ENCODE results near the gene FER.
A peak's percentile ranks its signal among the peaks of the same experiment; 100 is the strongest.
"Not testable (repeated sequence)": the region's sequence is repeated elsewhere in the genome, so short reads cannot be mapped to it uniquely, and the experiment has no call there.

FER gene

GRCh38 chr5:108747111-108747773 lies 455 bp upstream of the FER start:
- no peak for DNase-seq (ENCODE audit: low spot score)

GRCh38 chr5:108748401-108749127 lies 867 bp downstream of the FER start:
- peak; percentile 96 for DNase-seq (ENCODE audit: low spot score)

- DNase-seq (ENCODE audit: low spot score), result no peak
Observed at GRCh38 chr5:108749128-108749861, 1.6 kb downstream of the FER start.

GRCh38 chr5:108753331-108753730 lies 5.6 kb downstream of the FER start:
- no peak for DNase-seq (ENCODE audit: low spot score)

- DNase-seq (ENCODE audit: low spot score), result no peak
Observed at GRCh38 chr5:108753877-108754276, 6.2 kb downstream of the FER start.

- DNase-seq (ENCODE audit: low spot score), result no peak
Observed at GRCh38 chr5:108760512-108760911, 12.8 kb downstream of the FER start.

- no peak for DNase-seq (ENCODE audit: low spot score)
Observed at GRCh38 chr5:108762660-108763059, 15.0 kb downstream of the FER start.

- DNase-seq (ENCODE audit: low spot score), result no peak
Observed at GRCh38 chr5:108763222-108763916, 15.7 kb downstream of the FER start.

GRCh38 chr5:108765647-108766046 lies 17.9 kb downstream of the FER start:
- no peak for DNase-seq (ENCODE audit: low spot score)

GRCh38 chr5:108766916-108767315 lies 19.2 kb downstream of the FER start:
- not testable (repeated sequence) for DNase-seq (ENCODE audit: low spot score)

- no peak for DNase-seq (ENCODE audit: low spot score)
Observed at GRCh38 chr5:108769352-108769751, 21.7 kb downstream of the FER start.

- DNase-seq (ENCODE audit: low spot score), result no peak
Observed at GRCh38 chr5:108772626-108773025, 24.9 kb downstream of the FER start.

GRCh38 chr5:108773330-108773729 lies 25.6 kb downstream of the FER start:
- DNase-seq (ENCODE audit: low spot score), result no peak

- DNase-seq (ENCODE audit: low spot score), result not testable (repeated sequence)
Observed at GRCh38 chr5:108774079-108774478, 26.4 kb downstream of the FER start.

GRCh38 chr5:108777582-108777981 lies 29.9 kb downstream of the FER start:
- not testable (repeated sequence) for DNase-seq (ENCODE audit: low spot score)

GRCh38 chr5:108784577-108784976 lies 36.9 kb downstream of the FER start:
- DNase-seq (ENCODE audit: low spot score), result not testable (repeated sequence)

GRCh38 chr5:108786806-108787483 lies 39.2 kb downstream of the FER start:
- no peak for DNase-seq (ENCODE audit: low spot score)

GRCh38 chr5:108788142-108788541 lies 40.4 kb downstream of the FER start:
- no peak for DNase-seq (ENCODE audit: low spot score)

- DNase-seq (ENCODE audit: low spot score), result no peak
Observed at GRCh38 chr5:108793207-108793606, 45.5 kb downstream of the FER start.

GRCh38 chr5:108794349-108794748 lies 46.7 kb downstream of the FER start:
- not testable (repeated sequence) for DNase-seq (ENCODE audit: low spot score)

- DNase-seq (ENCODE audit: low spot score), result no peak
Observed at GRCh38 chr5:108797396-108797795, 49.7 kb downstream of the FER start.

GRCh38 chr5:108797986-108798385 lies 50.3 kb downstream of the FER start:
- no peak for DNase-seq (ENCODE audit: low spot score)
